Esophagus squamous epithelium (tissue), 5 donors: ENCODE results near the gene ITPR2. TPM values are rescaled to one million over a fixed set of nuclear protein-coding genes. Genes with fewer than 3 reads are reported as not detected.

Source experiments
- DNase-seq: peaks from one replicate; lab custom pipeline; 2025; lab: John Stamatoyannopoulos, UW
- H3K27ac ChIP-seq, 4 donors: fragments of 200-600 bp; sonication (generic); one replicate each; pipeline ENCODE4 v1.5.1; 2016 to 2019; ENCODE audit warnings: mild to moderate bottlenecking in 1 of 4
- H3K27me3 ChIP-seq, 4 donors: fragments of 200-600 bp; sonication (generic); 1 replicate in 3 of 4; 2 replicates in 1 of 4; pipeline versions ENCODE4 v1.5.1 to v1.6.0; 2017 to 2021; ENCODE audit warnings: antibody characterized with exemption in 1 of 4
- H3K36me3 ChIP-seq, 3 donors: fragments of 200-600 bp; sonication (generic); one replicate each; pipeline ENCODE4 v1.5.1; 2016 to 2019
- H3K4me1 ChIP-seq, 3 donors: fragments of 200-600 bp; sonication (generic); one replicate each; pipeline ENCODE4 v1.5.1; 2017 to 2019
- H3K4me3 ChIP-seq, 4 donors: fragments of 200-600 bp; sonication (generic); 1 replicate in 3 of 4; 2 replicates in 1 of 4; pipeline ENCODE4 v1.5.1; 2016 to 2019; ENCODE audit warnings: mild to moderate bottlenecking in 2 of 4, moderate library complexity in 1 of 4
- H3K9me3 ChIP-seq, 3 donors: fragments of 200-600 bp; sonication (generic); one replicate each; pipeline ENCODE4 v1.5.1; 2016 to 2019
- POLR2A ChIP-seq, 4 donors: fragments of 450-650 bp; IDR thresholded peaks; one replicate each; pipeline ENCODE4 v1.6.1; 2017; ENCODE audit warnings: antibody characterized with exemption in 4 of 4, mild to moderate bottlenecking in 4 of 4, moderate library complexity in 3 of 4
- WGBS, 2 donors: methylation state at CpG; one replicate each; pipeline ENCODE4 v1.1.5; 2018; 5-methylcytosine and 5-hydroxymethylcytosine counted together
- intact Hi-C: fragments of 100-400 bp; cut with DNase I; formaldehyde crosslinking; loops from one replicate; pipeline ENCODE4 v1.15.0; 2022
- total RNA-seq, 4 donors: library from RNA; depleted of rRNA; stranded (reverse); fragments of >200 nt; gene quantifications; one replicate each; pipeline ENCODE4 v1.1.0, GENCODE V29; 2016
- TF ChIP-seq, protein P1 (sequence below), 6 experiments: fragments of 450-650 bp in 4 of 6; fragments of 200-600 bp in 2 of 6; sonication (generic) in 2 of 6; IDR thresholded peaks; one replicate each; pipeline ENCODE4 v1.5.1; 2016 to 2019; ENCODE audit warnings: antibody characterized with exemption in 6 of 6, mild to moderate bottlenecking in 4 of 6, moderate library complexity in 4 of 6
- donor health status: DM: yes; HTN: yes; CAD: no.

ITPR2 gene
- total RNA-seq, 4 donors from 2014 or later = 30.7 to 49.3 (median 37.6) TPM

DNA sequence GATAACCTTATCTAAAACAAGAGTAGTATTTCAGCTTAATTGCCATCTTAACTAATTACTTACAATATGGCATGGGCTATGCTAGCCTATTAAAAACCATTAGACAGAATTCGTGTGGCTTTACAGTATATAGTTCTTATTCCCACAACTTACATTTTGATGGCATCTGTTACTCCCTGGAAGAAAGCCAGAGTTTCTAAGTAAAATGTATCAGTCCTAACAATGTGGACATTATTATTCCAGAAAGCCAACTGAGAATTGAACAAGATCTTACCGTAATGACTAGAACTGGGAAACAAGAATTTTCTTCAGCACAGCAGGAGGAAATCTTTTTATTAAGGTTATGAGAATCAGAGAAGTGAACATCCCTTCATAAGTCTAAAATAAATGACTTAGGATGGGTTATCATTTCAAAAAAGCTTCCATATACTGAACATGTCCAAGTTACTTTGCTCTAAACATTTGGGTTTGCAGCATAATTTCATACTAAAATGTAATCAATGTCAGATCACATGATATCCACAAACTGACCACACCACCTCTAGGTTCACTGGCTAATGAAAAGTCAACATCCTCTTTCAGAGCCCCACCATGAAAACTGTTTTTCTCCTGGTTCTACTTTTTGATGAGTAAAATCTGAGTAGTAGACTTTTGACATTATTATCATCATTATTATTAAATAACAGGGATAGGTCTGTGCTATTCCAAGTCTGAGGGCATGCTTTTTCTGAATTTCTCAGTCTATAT is 457.9 kb downstream of the ITPR2 start:
- Histone ChIP-seq H3K36me3 (peaks cover 0 to 10% (median 0%) of the 10 kb centered on the region in 3 donors), H3K4me1 (peaks cover 0 to 11% (median 0%) of the 10 kb centered on the region in 3 donors), H3K9me3 (no peaks in the 10 kb centered on the region), H3K27me3 (no peaks in the 10 kb centered on the region), H3K27ac (no peak overlapping the region), H3K4me3 (no peak overlapping the region)
- 69 to 80% methylated on average over 2 of the region's 2 CpGs for WGBS, 2 donors
- DNase-seq = no peak
- TF ChIP-seq, protein P1, sequence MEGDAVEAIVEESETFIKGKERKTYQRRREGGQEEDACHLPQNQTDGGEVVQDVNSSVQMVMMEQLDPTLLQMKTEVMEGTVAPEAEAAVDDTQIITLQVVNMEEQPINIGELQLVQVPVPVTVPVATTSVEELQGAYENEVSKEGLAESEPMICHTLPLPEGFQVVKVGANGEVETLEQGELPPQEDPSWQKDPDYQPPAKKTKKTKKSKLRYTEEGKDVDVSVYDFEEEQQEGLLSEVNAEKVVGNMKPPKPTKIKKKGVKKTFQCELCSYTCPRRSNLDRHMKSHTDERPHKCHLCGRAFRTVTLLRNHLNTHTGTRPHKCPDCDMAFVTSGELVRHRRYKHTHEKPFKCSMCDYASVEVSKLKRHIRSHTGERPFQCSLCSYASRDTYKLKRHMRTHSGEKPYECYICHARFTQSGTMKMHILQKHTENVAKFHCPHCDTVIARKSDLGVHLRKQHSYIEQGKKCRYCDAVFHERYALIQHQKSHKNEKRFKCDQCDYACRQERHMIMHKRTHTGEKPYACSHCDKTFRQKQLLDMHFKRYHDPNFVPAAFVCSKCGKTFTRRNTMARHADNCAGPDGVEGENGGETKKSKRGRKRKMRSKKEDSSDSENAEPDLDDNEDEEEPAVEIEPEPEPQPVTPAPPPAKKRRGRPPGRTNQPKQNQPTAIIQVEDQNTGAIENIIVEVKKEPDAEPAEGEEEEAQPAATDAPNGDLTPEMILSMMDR (IDR thresholded peaks at IDR 0.05) = no peak
- TF ChIP-seq POLR2A (IDR thresholded peaks at IDR 0.05) = no peak
- intact Hi-C loops = no loop called here

DNA sequence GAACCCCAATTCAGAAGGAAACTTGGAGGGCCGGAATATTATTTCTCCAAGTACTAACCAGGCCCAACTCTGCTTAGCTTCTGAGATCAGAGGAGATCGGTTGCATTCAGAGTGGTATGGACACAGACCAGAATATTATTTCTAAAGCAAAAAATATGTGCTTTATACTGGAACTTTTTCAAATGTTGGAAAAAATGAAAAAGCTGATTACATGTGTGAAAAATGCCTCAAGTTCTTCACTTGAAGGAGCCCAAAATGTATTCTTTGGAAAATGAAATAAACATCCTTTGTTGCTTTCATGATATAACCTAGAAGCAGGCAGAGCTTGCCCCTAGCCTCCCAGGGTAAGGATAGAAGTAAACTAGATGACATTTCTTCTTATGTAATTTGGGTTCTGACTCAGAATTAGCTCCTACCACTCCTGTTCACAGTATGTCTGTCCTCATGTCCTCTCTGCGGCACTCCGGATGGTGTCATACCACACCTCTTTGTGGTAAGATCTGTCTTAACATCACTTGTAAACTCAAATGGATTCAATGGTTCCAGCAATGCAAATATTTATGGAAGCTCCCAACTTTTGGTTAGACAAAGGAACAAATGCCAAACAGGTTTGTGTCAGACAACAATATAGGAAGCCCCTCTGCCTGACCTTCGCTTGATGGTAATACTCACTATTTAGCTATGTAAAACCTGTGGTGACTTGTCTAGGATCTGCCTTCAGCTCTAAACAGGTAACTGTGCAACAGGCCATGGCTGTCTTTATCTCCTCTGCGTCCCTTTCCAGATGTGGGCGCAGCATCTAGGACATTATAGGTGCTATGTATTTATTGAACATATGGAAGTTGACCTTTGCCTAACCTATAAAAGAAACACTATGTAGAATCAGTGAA is 459.1 kb downstream of the ITPR2 start:
- Histone ChIP-seq H3K4me1 (peaks cover 0 to 9% (median 0%) of the 10 kb centered on the region in 3 donors), H3K27ac (no peak overlapping the region), H3K36me3 (peaks cover 0 to 10% (median 0%) of the 10 kb centered on the region in 3 donors), H3K9me3 (no peaks in the 10 kb centered on the region), H3K4me3 (no peak overlapping the region), H3K27me3 (no peaks in the 10 kb centered on the region)
- DNase-seq = no peak
- intact Hi-C loops = no loop called here
- WGBS, 2 donors = 78 to 85% methylated on average over 7 of the region's 7 CpGs
- TF ChIP-seq POLR2A (IDR thresholded peaks at IDR 0.05) = no peak
- TF ChIP-seq, protein P1 (IDR thresholded peaks at IDR 0.05) = no peak

DNA sequence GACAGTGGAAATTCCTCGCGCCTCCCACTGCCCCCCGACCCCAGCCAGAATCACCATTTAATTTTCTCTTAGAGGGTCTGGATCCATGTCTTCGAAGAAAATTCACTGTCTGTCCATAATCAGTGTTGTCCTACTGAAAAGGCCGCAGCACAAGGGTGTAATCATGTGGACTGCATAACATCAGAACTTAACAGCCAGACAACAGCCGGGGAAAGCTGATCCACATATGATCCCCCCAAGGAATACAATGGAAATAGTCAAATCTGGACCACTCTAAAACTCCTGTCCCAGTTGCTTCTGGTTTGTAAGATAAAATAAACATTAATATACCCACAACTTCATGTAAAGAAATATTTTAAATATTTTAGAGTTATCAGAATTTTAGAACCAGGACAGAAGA is 460.1 kb downstream of the ITPR2 start:
- Histone ChIP-seq H3K9me3 (no peaks in the 10 kb centered on the region), H3K36me3 (peaks cover 0 to 10% (median 0%) of the 10 kb centered on the region in 3 donors), H3K4me3 (no peak overlapping the region), H3K27ac (no peak overlapping the region), H3K27me3 (no peaks in the 10 kb centered on the region), H3K4me1 (no peaks in the 10 kb centered on the region)
- intact Hi-C loops = no loop called here
- no peak for DNase-seq
- TF ChIP-seq, protein P1 (IDR thresholded peaks at IDR 0.05) = no peak
- no peak for TF ChIP-seq POLR2A (IDR thresholded peaks at IDR 0.05)
- 88 to 98% methylated on average over 6 of the region's 6 CpGs for WGBS, 2 donors

DNA sequence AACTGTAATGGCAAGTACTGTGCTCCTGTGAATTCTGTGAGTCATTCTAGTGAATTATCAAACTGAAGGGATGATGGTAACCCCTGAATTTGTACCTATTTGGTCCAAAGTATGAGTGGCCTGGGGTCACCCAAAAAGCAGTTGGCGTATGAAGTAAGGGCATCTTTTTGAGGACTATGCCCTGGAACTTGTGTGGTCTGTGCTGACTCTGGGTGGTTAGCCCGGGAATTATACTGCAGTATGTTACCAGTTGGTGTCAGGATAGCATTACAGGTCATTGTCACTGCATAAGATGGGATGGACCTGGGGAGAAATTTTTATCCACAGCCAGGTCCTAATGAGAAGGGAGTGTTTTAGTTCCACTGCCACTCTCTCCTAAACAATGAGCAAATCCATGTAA is 462.9 kb downstream of the ITPR2 start:
- intact Hi-C loops = no loop called here
- WGBS, 2 donors = 94 to 100% methylated on average over 2 of the region's 2 CpGs
- H3K27ac ChIP-seq = no peak overlapping the region
- DNase-seq = no peak
- no peaks in the 10 kb centered on the region for H3K27me3 ChIP-seq
- no peak for TF ChIP-seq POLR2A (IDR thresholded peaks at IDR 0.05)
- TF ChIP-seq, protein P1 (IDR thresholded peaks at IDR 0.05) = no peak
- no peaks in the 10 kb centered on the region for H3K9me3 ChIP-seq
- H3K4me3 ChIP-seq = no peak overlapping the region
- peaks cover 0 to 10% (median 0%) of the 10 kb centered on the region in 3 donors for H3K36me3 ChIP-seq
- H3K4me1 ChIP-seq = no peaks in the 10 kb centered on the region

DNA sequence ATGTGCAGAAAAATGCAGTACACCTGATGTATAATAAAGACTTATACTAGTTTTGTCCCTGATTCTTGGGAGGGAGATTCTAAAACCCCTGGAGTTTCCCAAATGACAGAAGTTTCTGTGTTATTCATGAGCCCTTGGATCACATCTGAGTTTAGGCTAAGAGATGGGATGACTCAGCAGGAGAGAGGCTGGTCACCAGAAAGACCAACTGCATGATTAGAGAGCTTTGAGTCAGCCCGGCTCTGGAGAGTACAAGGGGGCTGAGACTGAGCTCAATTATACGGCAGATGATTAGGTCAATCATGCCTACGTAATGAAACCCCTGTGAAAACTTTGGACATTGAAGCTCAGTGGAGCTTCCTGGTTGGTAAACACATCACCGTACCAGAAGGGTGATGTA is 463.4 kb downstream of the ITPR2 start:
- Histone ChIP-seq H3K27me3 (no peaks in the 10 kb centered on the region), H3K4me3 (no peak overlapping the region), H3K36me3 (peaks cover 0 to 10% (median 0%) of the 10 kb centered on the region in 3 donors), H3K4me1 (no peaks in the 10 kb centered on the region), H3K9me3 (no peaks in the 10 kb centered on the region), H3K27ac (no peak overlapping the region)
- no peak for DNase-seq
- 61 to 70% methylated on average over 4 of the region's 4 CpGs for WGBS, 2 donors
- intact Hi-C loops = no loop called here
- TF ChIP-seq POLR2A (IDR thresholded peaks at IDR 0.05) = no peak
- TF ChIP-seq, protein P1 (IDR thresholded peaks at IDR 0.05) = no peak
